Measurements from ENCODE around the gene ASB8. TPM values are rescaled to one million over a fixed set of nuclear protein-coding genes. Genes with fewer than 3 reads are reported as not detected.
A peak's percentile ranks its signal among the peaks of the same experiment; 100 is the strongest.

ASB8 gene
- total and polyA plus RNA-seq, 9 of the 15 experiments (the other 6 are each of a cell fraction or from before 2014, with no cell fraction given): 13.3 to 29.0 (median 19.6) TPM

- TF ChIP-seq AFF1 (IDR thresholded peaks at IDR 0.05; ENCODE audit: low read depth in 1 of 2, partially characterized antibody in 2 of 2) (peak in 1 of 2 experiments; percentile 20), ESRRA (IDR thresholded peaks at IDR 0.05; ENCODE audit: borderline replicate concordance, low read depth) (peak; percentile 92), ZFX (CRISPR knock-in tag; IDR thresholded peaks at IDR 0.05) (peak; percentile 97), ZNF589 (CRISPR knock-in tag; IDR thresholded peaks at IDR 0.05; ENCODE audit: low read depth) (0 out of 2 replicates have a peak, but pooled peaks have one; percentile 19), BRD9 (IDR thresholded peaks at IDR 0.05; ENCODE audit: low read depth, partially characterized antibody) (peak; percentile 8), SMAD1 (IDR thresholded peaks at IDR 0.05; ENCODE audit: low read depth, low read length, partially characterized antibody) (no peak), TCF15 (CRISPR knock-in tag; IDR thresholded peaks at IDR 0.05) (no peak), RBM15 (IDR thresholded peaks at IDR 0.05; ENCODE audit: insufficient read depth, low read length) (no peak), ZFP91 (CRISPR knock-in tag; IDR thresholded peaks at IDR 0.05) (no peak), TSHZ1 (CRISPR knock-in tag; IDR thresholded peaks at IDR 0.05) (no peak), TEAD4 (IDR thresholded peaks at IDR 0.05; ENCODE audit: low read length) (0 out of 2 replicates have a peak, but pooled peaks have one; percentile 3), TEAD4 (CRISPR knock-in tag; IDR thresholded peaks at IDR 0.05; ENCODE audit: borderline replicate concordance) (no peak), HIVEP1 (CRISPR knock-in tag; IDR thresholded peaks at IDR 0.05) (no peak), ZNF384 (IDR thresholded peaks at IDR 0.05; ENCODE audit: low read depth, low read length) (no peak), MAFF (IDR thresholded peaks at IDR 0.05; ENCODE audit: low read length) (no peak), CBX1 (IDR thresholded peaks at IDR 0.05; ENCODE audit: low read depth) (no peak), THAP12 (CRISPR knock-in tag; IDR thresholded peaks at IDR 0.05) (no peak)
Measured at GRCh38 chr12:48198672-48198971, 41.3 kb upstream of the ASB8 start (continued).
